ENCODE measurements around the gene JPH2.
"Not testable (repeated sequence)": the region's sequence is repeated elsewhere in the genome, so short reads cannot be mapped to it uniquely, and the experiment has no call there.

The JPH2 gene

GRCh38 chr20:44187054-44187771 is at the start of gene JPH2:
JPH2 (minus strand) TSS chr20:44187188; CDS start chr20:44186705, 483 bp downstream.
- DNase-seq = no peak

DNA sequence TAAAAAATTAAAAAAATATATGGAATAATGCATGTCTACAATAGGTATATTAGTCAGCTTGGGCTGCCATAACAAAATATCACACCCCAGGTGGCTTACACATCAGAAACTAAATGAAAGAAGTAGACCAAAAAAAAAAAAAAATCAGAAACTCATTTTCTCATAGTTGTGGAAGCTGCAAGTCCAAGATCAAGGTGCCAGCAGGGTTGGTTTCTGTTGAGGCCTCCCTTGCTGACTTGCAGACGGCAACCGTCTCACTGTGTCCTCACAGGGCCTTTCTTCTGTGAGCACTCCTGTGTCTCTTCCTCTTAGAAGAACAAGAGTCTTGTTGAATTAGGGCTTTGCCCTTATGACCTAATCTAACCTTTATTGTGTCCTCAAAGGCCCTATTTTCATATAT is 48.7 kb upstream of the JPH2 start:
- DNase-seq = no peak

DNA sequence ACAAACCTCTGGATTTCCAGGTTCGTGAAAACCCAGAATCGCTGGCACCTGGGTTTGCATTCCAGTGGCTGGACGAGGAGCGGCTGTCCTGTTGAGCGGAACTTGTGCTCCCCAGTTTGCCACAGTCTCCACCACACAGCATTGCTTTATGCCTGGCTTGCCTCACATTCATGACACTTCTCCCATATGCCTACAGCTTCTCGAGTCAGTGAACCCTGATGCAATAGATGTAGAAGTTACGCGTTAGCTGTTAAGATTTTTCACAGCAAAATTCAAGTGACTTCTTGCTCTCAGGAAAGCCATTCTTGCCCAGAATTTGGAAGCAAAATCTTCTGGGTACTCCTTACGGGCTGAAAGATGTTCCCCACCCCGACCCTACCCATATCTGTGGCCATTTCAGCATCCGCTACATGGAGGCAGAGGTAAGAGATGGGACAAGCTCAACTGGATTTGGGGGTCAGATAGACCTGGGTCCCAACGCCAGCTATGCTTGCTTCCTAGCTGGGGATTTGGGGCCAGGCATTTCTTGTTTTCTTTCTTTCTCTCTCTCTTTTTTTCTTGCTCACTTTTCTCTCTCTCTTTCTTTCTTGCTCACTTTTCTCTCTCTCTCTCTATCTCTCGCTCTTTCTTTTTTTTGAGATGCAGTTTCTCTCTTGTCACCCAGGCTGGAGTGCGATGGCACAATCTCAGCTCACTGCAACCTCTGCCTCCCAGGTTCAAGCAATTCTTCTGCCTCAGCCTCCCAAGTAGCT is 47.8 kb upstream of the JPH2 start:
- no peak for DNase-seq

- no peak for DNase-seq
These were observed 46.5 kb upstream of the JPH2 start for GRCh38 chr20:44233436-44234016.

DNA sequence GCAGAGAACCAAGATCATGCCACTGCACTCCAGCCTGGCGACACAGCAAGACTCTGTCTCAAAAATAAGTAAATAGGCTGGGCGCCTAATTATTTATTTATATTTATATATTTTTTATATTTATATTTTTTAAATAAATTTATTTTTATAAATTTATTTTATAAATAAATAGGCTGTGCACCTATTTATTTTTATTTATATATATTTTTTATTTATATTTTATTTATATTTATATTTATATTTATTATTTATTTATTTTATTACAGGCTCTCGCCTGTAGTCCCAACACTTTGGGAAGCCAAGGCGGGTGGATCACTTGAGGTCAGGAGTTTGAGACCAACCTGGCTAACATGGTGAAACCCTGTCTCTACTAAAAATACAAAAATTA is 45.5 kb upstream of the JPH2 start:
- DNase-seq = not testable (repeated sequence)

DNA sequence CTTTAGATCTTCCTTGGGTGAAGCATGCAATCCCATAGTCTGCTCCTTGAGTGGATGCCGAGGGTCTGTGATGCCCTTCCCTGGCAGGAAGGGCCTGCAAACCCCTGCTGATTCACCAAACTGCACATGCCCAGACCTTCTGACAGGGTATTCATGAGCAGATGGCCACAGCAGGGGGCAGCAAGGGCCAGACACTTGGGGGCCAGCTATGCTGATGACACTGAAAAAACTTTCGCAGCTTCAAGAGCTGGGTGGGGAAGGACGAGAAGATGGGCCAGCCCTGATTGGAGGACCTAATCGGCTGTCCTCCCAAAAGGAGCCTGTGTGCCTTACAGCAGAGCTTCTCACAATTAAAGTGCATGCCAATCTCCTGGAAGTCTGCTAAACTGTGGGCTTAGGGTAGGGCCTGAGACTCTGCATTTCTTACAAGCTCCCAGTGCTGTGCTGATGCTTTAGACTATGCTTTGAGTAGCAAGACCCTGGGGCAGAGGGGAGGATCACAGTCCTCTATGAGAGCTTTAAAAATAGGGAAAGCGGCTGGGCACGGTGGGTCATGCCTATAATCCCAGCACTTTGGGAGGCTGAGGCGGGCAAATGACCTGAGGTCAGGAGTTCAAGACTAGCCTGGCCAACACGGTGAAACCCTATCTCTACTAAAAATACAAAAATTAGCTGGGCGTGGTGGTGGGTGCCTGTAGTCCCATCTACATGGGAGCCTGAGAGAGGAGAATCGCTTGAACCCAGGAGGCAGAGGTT is 44.9 kb upstream of the JPH2 start:
- DNase-seq = no peak

- DNase-seq = no peak
These were observed 44.2 kb upstream of the JPH2 start for GRCh38 chr20:44231193-44231592.

GRCh38 chr20:44228465-44229258 is 41.7 kb upstream of the JPH2 start:
- DNase-seq = no peak

GRCh38 chr20:44224637-44225036 is 37.6 kb upstream of the JPH2 start:
- no peak for DNase-seq

- DNase-seq = no peak
These were observed 36.7 kb upstream of the JPH2 start for GRCh38 chr20:44223721-44224120.

GRCh38 chr20:44222633-44223368 is 35.8 kb upstream of the JPH2 start:
- DNase-seq = no peak

GRCh38 chr20:44222027-44222426 is 35.0 kb upstream of the JPH2 start:
- DNase-seq = no peak

- DNase-seq = no peak
These were observed 34.5 kb upstream of the JPH2 start for GRCh38 chr20:44221368-44221954.

GRCh38 chr20:44219791-44220190 is 32.8 kb upstream of the JPH2 start:
- DNase-seq = no peak

- no peak for DNase-seq
These were observed 32.3 kb upstream of the JPH2 start for GRCh38 chr20:44219170-44219730.

GRCh38 chr20:44218446-44218845 is 31.5 kb upstream of the JPH2 start:
- no peak for DNase-seq

DNA sequence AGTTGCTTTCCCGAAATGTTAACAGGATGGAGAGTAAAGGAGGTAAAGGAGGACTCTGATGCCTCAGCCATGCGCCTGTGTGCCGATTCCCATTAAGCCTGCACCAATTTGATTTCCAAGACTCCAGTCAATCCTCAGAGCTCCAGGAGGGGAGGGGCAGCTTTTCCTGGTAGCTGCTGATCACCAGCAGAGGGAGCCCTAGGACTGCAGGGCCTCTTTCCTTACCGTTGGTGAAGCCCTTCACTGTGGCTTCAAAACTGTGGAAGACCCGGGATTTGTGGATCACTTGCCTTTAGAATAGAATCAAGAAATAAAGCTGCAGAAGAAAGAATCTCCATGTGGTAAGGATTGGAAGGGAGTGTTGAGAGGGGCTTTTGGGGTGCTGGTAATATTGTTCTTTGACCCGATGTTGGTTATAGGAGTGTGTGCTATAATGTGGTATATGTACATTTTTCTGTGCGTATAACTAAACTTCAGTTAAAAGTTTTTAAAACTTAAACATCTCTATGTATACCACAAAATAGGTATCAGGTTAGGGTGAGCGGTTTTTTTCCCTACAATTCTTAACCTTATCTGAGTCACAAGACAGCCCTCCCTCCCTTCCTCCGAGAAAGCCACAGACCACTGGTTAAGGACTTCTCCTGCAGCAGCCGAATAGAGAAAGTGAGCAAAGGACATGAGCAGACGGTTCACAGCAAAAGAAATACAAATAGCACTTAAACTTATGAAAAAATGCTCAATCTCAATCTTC is 30.5 kb upstream of the JPH2 start:
- DNase-seq = peak; percentile 59 to 75

- DNase-seq = peak in 1 of 2 experiments; percentile 55
These were observed 28.1 kb upstream of the JPH2 start for GRCh38 chr20:44215125-44215524.

GRCh38 chr20:44212792-44213191 is 25.8 kb upstream of the JPH2 start:
- DNase-seq = no peak
